Activated T-cell treated with anti-CD3 and anti-CD28 coated beads for 1 hour (primary cell): ENCODE data around the gene ELK4.

Experiments used
- DNase-seq: peaks from one replicate; pipeline ENCODE4 v3.0.0-alpha.2; 2020; ENCODE audit warnings: low read depth

ELK4 gene, protein sequence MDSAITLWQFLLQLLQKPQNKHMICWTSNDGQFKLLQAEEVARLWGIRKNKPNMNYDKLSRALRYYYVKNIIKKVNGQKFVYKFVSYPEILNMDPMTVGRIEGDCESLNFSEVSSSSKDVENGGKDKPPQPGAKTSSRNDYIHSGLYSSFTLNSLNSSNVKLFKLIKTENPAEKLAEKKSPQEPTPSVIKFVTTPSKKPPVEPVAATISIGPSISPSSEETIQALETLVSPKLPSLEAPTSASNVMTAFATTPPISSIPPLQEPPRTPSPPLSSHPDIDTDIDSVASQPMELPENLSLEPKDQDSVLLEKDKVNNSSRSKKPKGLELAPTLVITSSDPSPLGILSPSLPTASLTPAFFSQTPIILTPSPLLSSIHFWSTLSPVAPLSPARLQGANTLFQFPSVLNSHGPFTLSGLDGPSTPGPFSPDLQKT

DNA sequence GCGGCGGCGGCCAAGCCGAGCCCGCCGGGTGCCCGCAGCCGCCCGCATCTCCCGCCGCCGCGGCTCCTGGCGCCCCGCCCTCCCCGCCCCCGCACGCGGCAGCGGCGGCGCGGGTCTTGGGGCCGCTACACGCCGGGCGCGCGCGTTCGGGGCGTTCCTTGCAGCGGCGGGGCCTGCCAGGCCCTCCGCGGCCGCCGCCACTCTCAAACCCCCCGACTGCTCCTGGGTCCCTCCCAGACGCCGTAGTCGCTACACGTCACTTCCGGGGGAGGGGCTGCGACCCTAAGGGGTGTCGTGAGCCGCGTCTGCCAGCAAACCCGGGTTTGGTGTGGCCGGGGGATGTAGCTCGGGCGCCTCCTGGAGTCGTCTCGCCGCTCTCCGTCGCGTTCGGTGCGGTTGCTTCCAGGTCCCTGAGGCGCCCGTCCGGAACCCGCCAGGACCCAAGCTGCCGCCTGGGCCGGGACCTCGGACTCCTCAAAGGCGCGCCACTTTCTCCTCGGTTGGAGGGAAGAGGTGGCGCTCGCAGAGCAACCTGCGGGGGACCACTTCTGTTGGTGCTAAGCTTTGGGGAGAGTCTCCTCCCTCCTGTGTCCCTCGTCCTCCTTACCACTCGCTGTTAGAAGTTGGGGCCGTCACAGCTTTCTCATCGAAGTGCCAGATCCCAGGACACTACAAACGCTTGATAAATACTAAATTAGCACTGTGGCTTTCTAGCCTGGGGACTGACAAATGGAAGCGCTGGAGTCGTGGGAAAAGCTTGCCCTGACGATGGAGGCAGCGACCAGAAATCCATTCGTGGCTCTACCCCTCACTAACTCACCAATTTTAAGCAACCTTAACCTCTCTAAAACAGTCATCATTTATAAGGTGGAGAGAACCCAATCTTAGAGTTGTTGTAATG, at the start of gene ELK4:
TSS of gene ELK4 (minus strand) at position 244 of the 901 bp plus-strand sequence. CDS start 8,129 bp downstream, outside the sequence.
- DNase-seq, result peak; percentile 99

DNA sequence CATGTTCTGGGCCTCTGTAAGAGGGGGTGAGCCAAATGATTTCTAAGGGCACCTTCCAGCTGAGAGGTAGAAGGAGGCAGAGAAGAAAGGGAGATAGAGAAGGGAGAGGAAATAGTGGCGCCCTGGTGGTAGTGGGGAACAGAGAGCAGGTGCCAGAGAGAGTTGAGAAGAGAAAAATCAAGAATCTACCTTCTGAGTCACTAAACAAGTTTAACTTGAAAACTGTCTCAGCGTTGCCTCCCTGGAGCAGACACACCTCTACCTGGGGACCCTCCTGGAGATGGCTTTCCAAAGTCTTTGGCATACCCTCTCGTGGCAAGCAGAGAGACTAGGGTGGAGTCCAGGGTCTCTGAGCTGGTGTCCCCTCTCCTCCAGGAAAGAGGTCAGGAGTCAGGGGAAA, 49.6 kb upstream of the ELK4 start:
- DNase-seq, result no peak

DNA sequence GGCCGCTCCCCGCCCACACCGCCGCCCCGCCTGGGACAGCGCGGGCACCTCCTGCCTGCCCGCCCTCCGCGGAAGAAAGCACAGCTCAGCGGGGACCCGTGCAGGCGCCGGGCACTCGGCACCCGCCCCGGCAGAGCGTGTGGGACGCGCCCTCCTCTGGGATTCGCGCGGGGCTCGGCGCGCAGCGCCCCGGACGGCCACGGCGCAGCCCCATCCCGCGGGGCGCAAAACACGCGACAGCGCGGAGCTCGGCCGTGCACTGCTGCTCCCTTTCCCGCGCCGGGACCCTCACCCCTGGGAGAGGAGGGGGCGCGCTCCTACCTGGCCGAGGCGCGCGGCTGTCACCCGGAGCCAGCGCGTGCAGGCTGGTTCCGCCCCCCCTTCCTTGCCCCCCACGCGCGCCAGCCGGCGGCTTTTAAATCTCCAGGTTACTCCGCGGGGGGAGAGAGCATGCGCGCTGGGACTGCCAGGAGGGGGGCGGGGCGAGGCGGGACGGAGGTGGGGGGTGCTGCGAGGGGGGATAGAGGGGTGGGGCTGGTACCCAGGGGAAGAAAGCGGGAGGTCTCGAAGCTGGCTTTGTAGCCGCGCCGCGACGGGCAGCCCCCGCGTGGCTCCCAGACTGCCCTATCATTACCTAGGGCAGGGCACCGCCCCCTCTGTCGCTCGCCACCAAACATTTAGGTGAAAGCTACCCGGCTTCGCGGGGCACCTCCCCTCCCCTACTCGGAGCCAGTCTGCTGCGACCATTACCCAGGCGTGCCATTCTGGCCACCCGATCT, 48.5 kb upstream of the ELK4 start, which contains the start of gene SLC45A3:
TSS of gene SLC45A3 (minus strand) at position 437 of the 779 bp plus-strand sequence. CDS start 15,853 bp downstream, outside the sequence.
- DNase-seq, result peak; percentile 36

DNA sequence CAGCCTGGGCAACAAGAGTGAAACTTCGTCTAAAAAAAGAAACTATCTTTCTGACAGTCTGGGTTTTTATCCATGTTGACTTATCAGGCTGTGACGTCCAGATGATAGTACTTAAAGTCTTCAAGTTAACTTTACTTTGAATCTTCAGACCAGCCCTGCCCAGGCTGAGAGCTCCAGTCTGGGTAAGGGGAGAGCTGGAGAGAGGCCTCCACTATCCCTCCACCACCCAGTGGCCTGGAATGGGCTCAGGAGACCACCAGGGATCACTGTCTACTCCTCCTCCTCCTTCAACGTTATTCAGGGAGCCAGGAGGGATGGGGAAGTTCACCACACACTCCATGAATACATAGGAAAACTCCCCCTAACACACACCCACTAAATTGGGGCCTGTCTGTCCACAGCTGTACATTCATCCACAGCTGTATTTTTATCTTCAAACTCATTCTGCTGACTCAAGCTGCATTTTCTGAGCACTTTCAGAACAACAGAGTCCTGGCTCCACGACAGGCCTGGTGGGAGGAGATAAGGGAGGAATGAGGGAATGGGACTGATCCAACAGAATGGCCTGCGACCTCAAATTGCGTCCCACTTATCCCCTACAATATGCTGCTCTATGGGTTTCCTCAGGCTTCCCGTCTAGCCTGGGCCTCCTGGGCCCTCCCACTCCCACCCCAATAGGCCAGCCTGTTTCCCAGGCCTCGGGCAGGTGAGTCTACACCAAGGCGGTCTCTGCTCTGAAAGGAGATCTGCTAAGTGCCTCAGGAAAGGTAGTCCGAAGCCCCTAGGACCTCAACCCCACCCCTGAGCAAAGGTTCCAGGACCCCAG, 46.7 kb upstream of the ELK4 start:
- no peak for DNase-seq

DNA sequence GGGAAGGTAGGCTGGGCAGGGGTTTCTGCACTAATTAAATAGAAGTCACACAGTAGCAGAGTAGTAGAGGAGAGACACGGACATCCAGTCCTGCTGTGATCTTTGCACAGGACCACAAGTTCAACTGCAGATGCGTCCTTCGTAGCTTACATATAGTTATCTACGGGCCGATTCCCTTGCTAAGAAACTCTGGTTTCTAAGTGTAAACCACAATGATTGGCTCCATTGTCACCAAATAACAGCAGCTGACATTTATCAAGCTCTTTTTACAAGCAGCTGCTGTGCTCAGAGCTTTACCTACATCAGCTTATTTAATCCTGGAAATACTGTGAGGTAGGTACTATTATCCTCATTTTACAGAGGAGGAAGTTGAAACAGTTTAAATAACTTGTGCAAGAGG, 45.4 kb upstream of the ELK4 start:
- no peak for DNase-seq

DNA sequence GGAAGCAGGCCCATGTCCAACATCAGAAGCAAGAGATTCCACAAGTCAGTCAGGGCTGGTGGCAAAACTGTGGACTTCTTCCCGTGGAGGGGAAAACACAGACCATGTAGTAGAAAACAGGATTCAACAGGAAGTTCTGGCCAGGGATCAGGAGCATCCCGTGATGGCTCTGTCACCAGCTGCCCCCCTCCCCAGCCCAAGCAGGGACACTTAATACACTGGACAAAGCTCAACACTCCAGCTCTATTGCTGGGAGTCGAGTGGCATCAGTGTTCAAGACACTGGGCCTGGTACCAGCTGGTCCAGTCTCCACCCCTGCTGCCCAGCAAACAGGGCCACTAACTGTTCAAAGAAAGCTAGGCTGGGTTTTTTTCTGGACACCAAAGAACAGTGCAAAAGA, 44.8 kb upstream of the ELK4 start:
- DNase-seq, result no peak

DNA sequence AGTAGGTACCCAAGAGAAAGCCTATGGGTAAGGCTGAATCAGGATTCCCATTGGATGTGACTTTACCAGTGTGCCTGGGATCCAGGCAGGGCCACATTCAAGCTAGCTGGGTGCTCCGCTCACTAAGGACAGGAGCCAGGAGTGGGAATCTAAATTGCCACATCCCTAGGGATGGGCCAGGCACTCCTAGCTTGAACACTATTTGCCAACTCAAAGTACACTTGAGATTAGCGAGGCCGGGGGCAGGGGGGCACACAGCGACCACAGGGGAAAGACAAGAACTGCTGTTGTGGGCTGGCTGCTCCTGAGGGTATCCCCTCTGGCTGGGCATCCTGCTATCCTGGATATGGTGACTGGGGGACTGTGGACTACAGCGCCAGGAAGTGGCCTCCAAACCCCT, 44.2 kb upstream of the ELK4 start:
- DNase-seq, result no peak

DNA sequence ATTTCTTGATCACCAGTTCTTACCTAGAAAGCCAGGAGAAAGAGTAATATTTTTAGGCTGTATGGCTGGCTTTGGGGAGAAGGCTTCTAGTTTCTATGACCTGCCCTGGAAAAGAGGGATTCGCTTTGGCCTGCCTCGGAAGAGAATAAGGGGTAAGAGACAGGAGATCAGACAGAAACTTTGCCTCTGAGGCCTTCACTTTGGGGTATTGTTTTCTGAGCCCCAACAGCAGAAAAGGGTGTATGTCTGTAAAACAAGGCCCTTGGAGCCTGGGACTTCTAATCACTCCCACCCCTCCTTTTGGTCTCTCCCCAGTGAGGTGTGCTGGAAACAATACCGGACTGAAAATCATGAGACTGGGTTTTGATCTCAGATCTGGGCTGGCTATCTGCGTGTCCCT, 43.4 kb upstream of the ELK4 start:
- no peak for DNase-seq

DNA sequence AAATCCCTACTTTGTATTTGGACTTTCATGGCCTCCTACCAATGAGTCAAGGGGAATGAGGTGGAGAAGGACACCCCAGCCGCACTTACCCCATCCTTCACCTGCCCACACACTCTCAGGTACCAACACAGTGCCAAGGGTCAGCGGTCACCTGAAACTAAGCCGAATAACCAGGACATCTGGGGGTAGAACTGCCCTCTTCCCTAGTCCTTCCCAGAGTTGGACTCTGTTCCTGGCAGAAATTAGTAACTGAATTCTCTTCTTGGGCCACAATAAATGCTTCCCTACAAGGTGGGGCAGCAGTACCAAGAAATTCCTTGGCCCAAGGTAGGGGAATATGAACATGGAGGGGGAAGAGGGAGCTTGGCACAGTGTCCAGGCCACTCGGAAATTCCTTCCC, 41.2 kb upstream of the ELK4 start:
- no peak for DNase-seq

DNA sequence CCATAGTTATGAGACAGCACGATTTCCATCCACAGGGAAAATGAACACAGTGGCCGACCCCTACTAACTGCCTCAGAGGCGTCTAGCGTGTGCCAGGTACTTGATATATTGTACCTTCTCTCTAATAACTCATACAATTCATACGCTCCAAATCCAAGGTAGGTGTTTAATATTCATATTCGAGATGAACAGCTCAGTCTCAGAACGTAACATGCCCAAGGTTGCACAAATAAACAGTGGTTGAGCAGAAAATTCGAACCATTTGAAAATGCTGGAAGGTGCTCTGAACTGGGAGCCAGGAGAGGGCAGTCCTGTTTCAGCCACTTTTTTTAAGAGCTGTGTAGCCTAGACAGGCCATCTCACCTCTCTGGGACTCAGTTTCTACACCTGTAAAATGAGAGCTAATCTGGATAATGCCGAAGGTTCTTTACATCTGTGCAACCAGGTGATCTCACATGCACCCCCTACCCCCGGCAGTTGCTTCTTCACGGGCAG, 40.6 kb upstream of the ELK4 start:
- no peak for DNase-seq

DNA sequence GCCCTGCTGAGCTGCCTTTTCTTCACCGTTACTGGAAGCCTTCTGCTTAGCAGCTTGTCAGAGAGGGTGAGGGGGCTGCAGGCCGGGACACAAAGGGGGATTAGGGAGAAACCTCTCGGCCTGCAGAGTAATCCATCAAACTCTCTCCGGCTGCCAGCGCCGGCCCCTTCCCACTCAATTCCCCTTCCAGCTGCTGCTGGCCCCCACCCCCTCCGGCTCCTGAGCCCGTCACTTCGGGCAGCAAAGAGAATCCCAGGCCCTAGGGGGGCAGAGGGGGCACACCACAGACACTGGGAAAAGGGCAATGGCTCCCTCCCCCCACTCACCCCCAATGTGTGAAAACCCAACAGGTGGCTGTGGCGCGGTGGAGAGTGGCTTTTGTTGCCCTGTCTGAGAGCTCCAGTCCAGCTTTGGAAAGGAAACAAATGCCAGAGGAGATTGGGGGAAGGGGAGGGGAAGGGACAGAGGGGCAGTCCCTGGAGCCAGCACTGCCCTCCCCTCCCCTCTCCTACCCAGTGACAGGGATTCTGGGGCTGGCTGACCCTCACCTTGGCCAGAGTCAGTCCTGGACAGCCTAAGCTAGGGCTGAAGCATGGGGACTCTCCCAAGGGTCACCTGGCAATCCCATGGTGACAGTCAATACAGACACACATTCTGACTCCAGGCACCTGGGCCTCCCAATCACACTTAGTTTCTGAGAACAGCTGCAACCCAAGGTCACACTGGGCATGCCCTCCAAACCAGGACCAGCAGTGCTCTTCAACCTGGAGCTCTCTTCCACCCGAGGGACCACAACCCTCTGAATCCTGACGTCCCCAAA, 39.0 kb upstream of the ELK4 start:
- DNase-seq, result no peak

DNA sequence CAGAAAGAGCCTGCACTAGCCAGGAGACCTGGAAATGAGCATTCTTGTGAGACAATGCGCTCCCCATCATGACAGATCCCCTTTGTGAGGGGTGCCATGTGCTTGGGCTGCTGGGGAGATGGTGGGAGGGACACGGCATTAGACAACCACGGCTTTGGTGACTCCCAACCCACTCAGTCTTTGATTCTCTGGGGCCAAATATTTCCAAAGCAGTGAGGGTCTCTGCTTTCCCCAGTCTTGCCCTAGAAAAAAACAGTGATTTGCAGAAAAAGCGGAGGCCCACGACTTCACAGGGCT, 38.3 kb upstream of the ELK4 start:
- DNase-seq, result no peak

DNA sequence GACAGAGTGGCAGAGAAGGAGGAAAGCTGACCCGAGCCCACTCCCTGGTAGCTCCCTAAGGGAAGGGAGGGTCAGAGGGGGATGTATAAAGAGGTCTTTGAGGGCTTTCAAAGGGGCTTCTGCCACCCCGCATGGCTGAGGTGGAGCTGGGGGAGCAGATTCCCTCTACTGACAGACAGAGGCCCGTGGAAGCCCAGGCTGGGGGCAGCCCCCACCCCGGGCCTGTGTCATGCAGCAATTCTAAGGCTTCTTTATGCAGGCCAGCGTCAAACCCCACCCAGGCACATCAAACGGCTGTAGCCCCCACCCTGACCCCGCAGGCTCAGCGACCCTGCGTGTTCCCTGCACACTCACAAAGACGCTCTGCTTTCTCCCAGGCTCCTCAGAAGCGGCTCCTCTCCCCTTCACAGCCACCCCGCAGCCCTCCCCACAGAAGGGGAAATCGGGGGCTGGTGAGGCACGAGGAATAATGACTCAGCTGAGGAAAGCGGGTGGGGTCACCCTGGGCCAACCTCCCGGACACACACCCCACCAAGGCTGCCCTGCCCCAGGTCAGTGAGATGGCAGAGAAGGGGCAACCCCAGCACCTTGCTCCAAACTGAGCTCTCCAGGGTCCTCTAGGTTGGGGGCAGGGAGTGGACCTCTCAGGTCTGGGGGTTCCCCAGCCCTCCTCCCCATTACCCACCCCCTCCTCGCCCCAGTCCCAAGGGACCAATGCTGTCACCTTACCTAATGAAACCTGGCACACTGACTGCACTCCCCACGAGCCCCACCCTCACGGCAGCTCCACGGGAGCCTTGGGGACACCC, 37.7 kb upstream of the ELK4 start:
- DNase-seq, result no peak

DNA sequence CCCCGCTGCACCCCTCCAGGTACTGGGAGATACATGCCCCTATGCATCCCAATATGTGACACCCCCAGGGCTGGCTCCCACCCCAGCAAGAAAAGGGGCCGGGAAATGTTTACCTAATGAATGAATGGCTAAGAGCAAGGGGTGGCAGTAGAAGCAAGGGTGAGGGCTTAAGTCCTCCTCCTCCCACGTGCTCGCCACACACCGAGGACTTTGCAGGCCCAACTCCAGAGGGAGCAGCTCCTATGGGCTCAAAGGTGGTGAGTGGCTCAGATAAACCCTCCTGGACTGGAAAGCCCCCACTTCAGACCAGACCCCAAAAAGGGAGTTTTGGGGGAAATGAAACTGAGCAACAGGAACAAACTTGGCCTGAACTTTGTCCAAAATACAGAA, 37.1 kb upstream of the ELK4 start:
- DNase-seq, result no peak

DNA sequence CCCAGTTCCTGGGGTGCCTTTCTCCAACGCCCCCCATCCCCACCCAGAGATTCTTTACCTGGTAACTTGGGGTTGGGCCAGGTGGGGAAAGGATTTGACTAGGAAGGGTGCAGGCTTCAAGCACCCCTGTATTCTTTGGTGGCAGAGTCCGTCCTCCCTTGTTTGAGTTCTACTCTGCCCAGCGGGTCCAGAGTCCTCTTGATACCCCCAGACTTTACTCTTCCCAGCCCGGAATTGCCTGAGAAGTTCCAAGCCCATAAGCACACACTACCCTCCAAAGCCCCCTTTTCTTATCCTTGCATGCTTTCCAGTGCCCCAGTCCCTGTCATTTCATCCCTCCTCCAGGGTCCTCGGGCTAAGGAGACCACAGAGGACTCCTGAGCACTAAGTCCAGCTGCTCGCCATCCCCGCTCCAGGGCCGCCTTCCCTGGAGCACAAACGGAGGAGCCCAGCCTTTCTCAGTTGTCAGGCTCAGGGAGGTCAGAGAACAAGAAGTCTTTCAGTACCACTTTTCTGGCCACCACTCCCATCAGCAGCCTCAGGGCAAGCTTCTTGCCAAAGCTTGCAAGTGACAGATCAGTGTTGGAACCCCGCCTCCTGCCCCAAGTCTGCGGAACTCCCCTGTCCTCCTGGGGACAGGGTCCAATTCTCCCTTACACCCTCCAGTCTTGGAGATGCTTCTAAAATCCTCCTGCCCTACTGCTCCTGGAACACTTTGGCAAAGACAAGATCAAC, 36.3 kb upstream of the ELK4 start:
- DNase-seq, result no peak

DNA sequence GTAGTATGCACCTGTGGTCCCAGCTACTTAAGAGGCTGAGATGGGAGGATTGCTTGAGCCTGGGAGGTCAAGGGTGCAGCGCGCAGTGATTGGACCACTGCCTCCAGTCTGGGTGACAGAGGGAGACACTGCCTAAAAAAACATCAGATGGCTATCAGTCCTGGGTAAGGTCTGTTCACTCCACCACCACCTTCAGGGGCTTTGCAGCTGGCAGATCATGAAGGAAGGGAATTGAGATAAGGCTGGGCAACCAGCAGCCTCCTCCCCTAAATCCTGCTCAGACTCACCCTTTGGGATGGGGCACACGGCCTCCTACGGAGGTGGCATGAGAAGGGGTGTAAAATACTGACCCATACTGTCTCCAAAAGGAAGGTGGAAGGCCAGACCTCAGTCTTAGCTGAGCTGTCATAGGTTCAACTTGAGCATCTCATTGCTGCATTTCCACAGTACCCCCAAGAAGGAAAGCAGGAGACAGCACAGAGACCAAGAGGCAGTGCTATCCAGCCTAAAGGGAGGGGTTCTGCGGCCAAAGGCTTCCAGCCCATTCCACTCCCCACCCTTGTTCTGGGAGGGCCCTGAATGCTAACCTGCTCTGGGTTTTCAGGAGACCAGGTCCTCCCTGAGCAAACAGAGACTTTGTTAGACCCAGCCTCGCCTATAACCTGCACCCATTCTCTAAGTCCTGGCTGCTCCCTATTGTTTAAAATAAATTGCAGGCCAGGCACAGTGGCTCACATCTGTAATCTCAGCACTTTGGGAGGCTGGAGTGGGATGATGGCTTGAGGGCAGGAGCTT, 34.8 kb upstream of the ELK4 start:
- no peak for DNase-seq

DNA sequence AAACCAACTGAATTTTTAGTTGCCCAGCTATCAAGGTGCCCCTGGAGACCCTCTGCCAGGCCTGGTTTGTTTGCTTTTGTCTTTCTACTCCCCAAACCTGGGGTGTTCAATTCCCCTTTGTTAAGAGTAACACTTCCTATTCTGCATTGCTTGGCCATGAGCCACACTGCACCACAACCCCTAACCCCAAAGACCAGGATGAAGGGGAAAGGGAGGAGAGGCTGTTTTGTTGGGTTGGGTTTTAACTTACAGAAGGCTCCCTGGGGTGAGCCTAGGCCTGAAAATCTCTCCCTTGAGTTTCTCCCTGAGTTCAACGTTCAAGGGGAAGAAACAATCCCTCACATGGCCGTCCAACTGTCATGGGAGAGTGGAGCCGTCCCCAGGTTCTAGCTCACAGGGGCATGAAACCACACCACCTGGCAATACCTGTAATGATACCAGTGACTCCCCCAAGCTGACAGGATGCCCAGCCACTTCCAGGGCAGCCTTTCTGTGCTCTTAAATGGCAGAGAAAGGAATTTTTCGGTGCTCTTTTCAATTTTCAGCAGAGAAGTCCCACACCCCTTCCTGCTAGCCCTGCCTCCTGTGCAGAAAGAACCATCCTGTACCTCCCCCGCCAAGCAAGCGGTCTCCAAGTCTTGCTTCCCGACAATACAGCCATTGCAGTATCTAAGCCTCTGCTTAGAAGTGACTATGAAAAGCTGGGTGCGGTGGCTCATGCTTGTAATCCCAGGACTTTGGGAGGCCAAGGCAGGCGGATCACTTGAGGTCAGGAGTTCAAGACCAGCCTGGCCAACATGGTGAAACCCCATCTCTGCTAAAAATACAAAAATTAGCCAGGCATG, 33.6 kb upstream of the ELK4 start:
- DNase-seq, result no peak
